Activated naive CD4-positive, alpha-beta T cell treated with anti-CD3 and anti-CD28 coated beads, Interleukin-2, amount 50 U/mL, for 24 hours (primary cell): Measurements from ENCODE around the gene LRRC23.
"Not testable (repeated sequence)": the region's sequence is repeated elsewhere in the genome, so short reads cannot be mapped to it uniquely, and the experiment has no call there.

Experiments used
- H3K27ac Mint-ChIP-seq: one replicate; pipeline ENCODE4 v1.8.0; 2021; ENCODE audit warnings: mild to moderate bottlenecking, mixed read lengths
- H3K27me3 Mint-ChIP-seq: one replicate; pipeline ENCODE4 v1.8.0; 2021; ENCODE audit warnings: mixed read lengths
- H3K36me3 Mint-ChIP-seq: one replicate; pipeline ENCODE4 v1.8.0; 2021; ENCODE audit warnings: mixed read lengths
- H3K4me1 Mint-ChIP-seq: one replicate; pipeline ENCODE4 v1.8.0; 2021; ENCODE audit warnings: mixed read lengths
- H3K4me3 Mint-ChIP-seq: one replicate; pipeline ENCODE4 v1.8.0; 2021; ENCODE audit warnings: mild to moderate bottlenecking, mixed read lengths
- H3K9me3 Mint-ChIP-seq: one replicate; pipeline ENCODE4 v1.8.0; 2021; ENCODE audit warnings: mixed read lengths

Gene LRRC23

GRCh38 chr12:6869049-6870021 lies 35.3 kb upstream of the LRRC23 start:
- Mint-ChIP-seq H3K9me3 (no peaks in the 10 kb centered on the region), H3K4me1 (peaks cover 48% of the 10 kb centered on the region), H3K4me3 (peak overlapping the region; percentile 93), H3K27me3 (no peaks in the 10 kb centered on the region), H3K36me3 (peaks cover 12% of the 10 kb centered on the region), H3K27ac (peak overlapping the region; percentile 83)

- H3K4me1 Mint-ChIP-seq = peaks cover 48% of the 10 kb centered on the region
- not testable (repeated sequence) for H3K27ac Mint-ChIP-seq, H3K9me3 Mint-ChIP-seq, H3K27me3 Mint-ChIP-seq, H3K36me3 Mint-ChIP-seq
- H3K4me3 Mint-ChIP-seq = peak overlapping the region; percentile 32
Observed at GRCh38 chr12:6870304-6870703, 34.3 kb upstream of the LRRC23 start.

GRCh38 chr12:6871052-6871957 lies 33.3 kb upstream of the LRRC23 start:
- Mint-ChIP-seq H3K4me1 (peaks cover 48% of the 10 kb centered on the region), H3K9me3 (no peaks in the 10 kb centered on the region), H3K27me3 (no peaks in the 10 kb centered on the region), H3K4me3 (peak overlapping the region; percentile 89), H3K27ac (peak overlapping the region; percentile 52), H3K36me3 (peaks cover 8% of the 10 kb centered on the region)

GRCh38 chr12:6872073-6873048 lies 32.3 kb upstream of the LRRC23 start:
- Mint-ChIP-seq H3K27me3 (no peaks in the 10 kb centered on the region), H3K4me3 (peak overlapping the region; percentile 89), H3K9me3 (no peaks in the 10 kb centered on the region), H3K36me3 (peaks cover 7% of the 10 kb centered on the region), H3K4me1 (peaks cover 48% of the 10 kb centered on the region), H3K27ac (peak overlapping the region; percentile 62)

- H3K4me3 Mint-ChIP-seq = peak within 1 kb of the TSS; percentile 89
- H3K27ac Mint-ChIP-seq = peak within 1 kb of the TSS; percentile 70
- peaks cover 6% of the 10 kb centered on the region for H3K36me3 Mint-ChIP-seq
- no peaks in the 10 kb centered on the region for H3K9me3 Mint-ChIP-seq
- H3K4me1 Mint-ChIP-seq = peaks cover 45% of the 10 kb centered on the region
- H3K27me3 Mint-ChIP-seq = no peaks in the 10 kb centered on the region
Observed at GRCh38 chr12:6873094-6874014, 31.3 kb upstream of the LRRC23 start, which contains the start of gene SPSB2. SPSB2 (minus strand) TSS chr12:6873303; CDS start chr12:6872901, 402 bp downstream.

GRCh38 chr12:6874015-6874368 lies 30.6 kb upstream of the LRRC23 start:
- H3K4me3 Mint-ChIP-seq = peak overlapping the region; percentile 89
- H3K27ac Mint-ChIP-seq = peak overlapping the region; percentile 70
- H3K36me3 Mint-ChIP-seq, H3K27me3 Mint-ChIP-seq, H3K9me3 Mint-ChIP-seq: not testable (repeated sequence)
- H3K4me1 Mint-ChIP-seq = peaks cover 39% of the 10 kb centered on the region

GRCh38 chr12:6879824-6880223 lies 24.8 kb upstream of the LRRC23 start:
- H3K4me3 Mint-ChIP-seq, H3K4me1 Mint-ChIP-seq, H3K9me3 Mint-ChIP-seq, H3K27ac Mint-ChIP-seq, H3K36me3 Mint-ChIP-seq, H3K27me3 Mint-ChIP-seq: not testable (repeated sequence)

- H3K36me3 Mint-ChIP-seq = no peaks in the 10 kb centered on the region
- no peak overlapping the region for H3K4me3 Mint-ChIP-seq
- H3K4me1 Mint-ChIP-seq = no peaks in the 10 kb centered on the region
- no peaks in the 10 kb centered on the region for H3K27me3 Mint-ChIP-seq
- H3K9me3 Mint-ChIP-seq = no peaks in the 10 kb centered on the region
- no peak overlapping the region for H3K27ac Mint-ChIP-seq
Observed at GRCh38 chr12:6883252-6883651, 21.4 kb upstream of the LRRC23 start.

GRCh38 chr12:6883683-6884082 lies 20.9 kb upstream of the LRRC23 start:
- no peaks in the 10 kb centered on the region for H3K4me1 Mint-ChIP-seq
- H3K36me3 Mint-ChIP-seq = no peaks in the 10 kb centered on the region
- no peaks in the 10 kb centered on the region for H3K9me3 Mint-ChIP-seq
- H3K27me3 Mint-ChIP-seq = no peaks in the 10 kb centered on the region
- no peak overlapping the region for H3K27ac Mint-ChIP-seq
- H3K4me3 Mint-ChIP-seq = no peak overlapping the region

- Mint-ChIP-seq H3K4me1 (no peaks in the 10 kb centered on the region), H3K36me3 (no peaks in the 10 kb centered on the region), H3K27ac (no peak overlapping the region), H3K9me3 (no peaks in the 10 kb centered on the region), H3K27me3 (no peaks in the 10 kb centered on the region), H3K4me3 (no peak overlapping the region)
Observed at GRCh38 chr12:6884539-6884938, 20.1 kb upstream of the LRRC23 start.

GRCh38 chr12:6886206-6886999 lies 18.2 kb upstream of the LRRC23 start:
- H3K27ac Mint-ChIP-seq, H3K4me3 Mint-ChIP-seq, H3K27me3 Mint-ChIP-seq, H3K9me3 Mint-ChIP-seq, H3K4me1 Mint-ChIP-seq, H3K36me3 Mint-ChIP-seq: not testable (repeated sequence)

GRCh38 chr12:6887460-6887859 lies 17.2 kb upstream of the LRRC23 start:
- Mint-ChIP-seq H3K27me3 (no peaks in the 10 kb centered on the region), H3K36me3 (no peaks in the 10 kb centered on the region), H3K4me1 (peaks cover 12% of the 10 kb centered on the region), H3K4me3 (no peak overlapping the region), H3K27ac (no peak overlapping the region), H3K9me3 (no peaks in the 10 kb centered on the region)

- no peak overlapping the region for H3K27ac Mint-ChIP-seq
- H3K4me1 Mint-ChIP-seq = peaks cover 12% of the 10 kb centered on the region
- H3K27me3 Mint-ChIP-seq = no peaks in the 10 kb centered on the region
- H3K4me3 Mint-ChIP-seq = no peak overlapping the region
- H3K36me3 Mint-ChIP-seq = no peaks in the 10 kb centered on the region
- H3K9me3 Mint-ChIP-seq = no peaks in the 10 kb centered on the region
Observed at GRCh38 chr12:6888360-6888759, 16.3 kb upstream of the LRRC23 start.
